DOHH2 (cell line): Measurements from ENCODE around the gene KRTAP10-10.
"Not testable (repeated sequence)": the region's sequence is repeated elsewhere in the genome, so short reads cannot be mapped to it uniquely, and the experiment has no call there.

ENCODE experiments used
- CTCF ChIP-seq: fragments of 200-600 bp; sonication (generic); IDR thresholded peaks from one replicate; pipeline ENCODE4 v1.5.1; 2014; ENCODE audit warnings: antibody characterized with exemption, mild to moderate bottlenecking, low read depth, low read length; ENCODE audit not compliant: poor library complexity, severe bottlenecking
- EZH2phosphoT487 ChIP-seq: fragments of 200-600 bp; sonication (generic); IDR thresholded peaks from 2 replicates; pipeline ENCODE4 v1.6.1; 2017; ENCODE audit warnings: borderline replicate concordance, mild to moderate bottlenecking, antibody characterized with exemption, low read length, moderate library complexity, mixed read lengths

DNA sequence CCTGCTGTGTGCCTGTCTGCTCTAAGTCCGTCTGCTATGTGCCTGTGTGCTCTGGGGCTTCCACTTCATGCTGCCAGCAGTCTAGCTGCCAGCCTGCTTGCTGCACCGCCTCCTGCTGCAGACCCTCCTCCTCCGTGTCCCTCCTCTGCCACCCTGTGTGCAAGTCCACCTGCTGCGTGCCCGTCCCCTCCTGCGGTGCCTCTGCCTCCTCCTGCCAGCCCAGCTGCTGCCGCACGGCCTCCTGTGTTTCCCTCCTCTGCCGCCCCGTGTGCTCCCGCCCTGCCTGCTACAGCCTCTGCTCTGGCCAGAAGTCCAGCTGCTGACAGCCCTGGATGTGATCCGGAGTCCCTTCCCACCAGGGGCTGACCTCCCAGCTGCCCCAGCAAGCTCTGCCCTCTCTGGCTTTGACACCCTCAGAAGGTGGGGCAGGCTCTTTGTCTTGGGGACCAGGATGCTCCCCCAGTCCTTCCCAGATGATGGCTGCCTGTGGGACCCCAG, 744 bp downstream of the KRTAP10-10 start:
- not testable (repeated sequence) for TF ChIP-seq CTCF, EZH2phosphoT487
